Lower lobe of right lung (tissue), 2 donors: ENCODE data around the gene TCEANC2. TPM values are rescaled to one million over a fixed set of nuclear protein-coding genes. Genes with fewer than 3 reads are reported as not detected.

Source experiments
- ATAC-seq, 2 donors: fragments of 200-7000 bp; cut with Tn5 transposase; one replicate each; pipeline ENCODE4 v1.9.1; 2020 to 2022; ENCODE audit warnings: mild to moderate bottlenecking in 2 of 2, moderate library complexity in 2 of 2
- DNase-seq: peaks from one replicate; pipeline ENCODE4 v3.0.0-alpha.2; 2020
- H3K27ac ChIP-seq: fragments of 200-600 bp; one replicate; pipeline ENCODE4 v1.8.0; 2022
- H3K27me3 ChIP-seq: fragments of 200-600 bp; one replicate; pipeline ENCODE4 v1.8.0; 2022; ENCODE audit warnings: low read depth
- H3K36me3 ChIP-seq: fragments of 200-600 bp; one replicate; pipeline ENCODE4 v1.8.0; 2022; ENCODE audit warnings: mild to moderate bottlenecking
- H3K4me1 ChIP-seq: fragments of 200-600 bp; one replicate; pipeline ENCODE4 v1.8.0; 2022
- H3K4me3 ChIP-seq: fragments of 200-600 bp; one replicate; pipeline ENCODE4 v1.8.0; 2022; ENCODE audit warnings: mild to moderate bottlenecking
- H3K9me3 ChIP-seq: fragments of 200-600 bp; one replicate; pipeline ENCODE4 v1.8.0; 2022
- intact Hi-C: fragments of 100-400 bp; cut with DNase I; formaldehyde crosslinking; loops from one replicate; pipeline ENCODE4 v1.11.0; 2022
- total RNA-seq: library from RNA; stranded (reverse); fragmentation: NEBNext Ultra II Directional; extraction: Animal tissue kit (Norgen Biotek cat#: 25700); gene quantifications from one replicate; pipeline ENCODE4 v1.2.1, GENCODE V29; 2021
- TF ChIP-seq, protein P1 (sequence below): fragments of 200-600 bp; IDR thresholded peaks from one replicate; pipeline ENCODE4 v1.8.0; 2022; ENCODE audit warnings: antibody characterized with exemption, mild to moderate bottlenecking
- donor health status: DM: no; HTN: yes; CAD: no; lungs with severe emphysema.

Gene TCEANC2
- total RNA-seq, 1 donor from 2014 or later, result 5.3 TPM

DNA sequence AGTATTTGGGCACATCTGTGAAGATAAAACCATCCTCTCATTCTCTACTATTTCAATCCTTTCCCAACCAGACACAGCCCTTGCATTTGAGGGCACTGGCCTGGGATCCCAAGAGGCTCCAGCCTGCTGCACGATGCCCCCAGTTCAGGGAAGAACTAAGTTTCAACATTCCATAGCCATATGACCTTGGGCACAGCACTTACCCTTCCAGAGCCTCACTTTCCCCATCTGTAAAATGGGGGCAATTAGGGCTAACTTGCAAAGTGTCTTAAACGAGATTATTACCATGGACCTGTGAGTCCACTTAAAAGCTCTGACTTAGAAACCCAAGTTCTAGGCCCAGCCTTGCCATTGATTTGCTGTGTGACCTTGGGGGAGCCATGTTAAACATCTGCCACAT, 76.5 kb downstream of the TCEANC2 start:
- intact Hi-C loops, result no loop called here

DNA sequence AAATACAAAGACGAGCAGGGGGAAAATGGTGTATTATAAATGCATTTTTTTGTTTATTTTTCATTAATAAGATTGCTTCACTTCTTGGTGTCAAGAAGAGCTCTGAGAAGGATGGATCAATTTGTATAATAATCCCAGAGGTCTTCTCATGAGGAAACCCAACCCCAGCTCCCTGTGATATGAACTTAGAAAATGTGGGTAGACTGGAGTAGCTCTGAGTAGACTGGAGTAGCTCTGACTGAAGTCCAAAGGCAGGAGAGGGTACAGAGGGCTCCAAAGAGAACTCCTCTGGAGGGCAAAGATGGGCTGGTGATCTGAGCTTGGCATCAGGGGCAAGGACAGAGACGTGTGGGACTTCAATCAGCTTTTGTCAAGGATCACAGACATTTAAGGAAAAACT, 78.0 kb downstream of the TCEANC2 start:
- TF ChIP-seq, protein P1, sequence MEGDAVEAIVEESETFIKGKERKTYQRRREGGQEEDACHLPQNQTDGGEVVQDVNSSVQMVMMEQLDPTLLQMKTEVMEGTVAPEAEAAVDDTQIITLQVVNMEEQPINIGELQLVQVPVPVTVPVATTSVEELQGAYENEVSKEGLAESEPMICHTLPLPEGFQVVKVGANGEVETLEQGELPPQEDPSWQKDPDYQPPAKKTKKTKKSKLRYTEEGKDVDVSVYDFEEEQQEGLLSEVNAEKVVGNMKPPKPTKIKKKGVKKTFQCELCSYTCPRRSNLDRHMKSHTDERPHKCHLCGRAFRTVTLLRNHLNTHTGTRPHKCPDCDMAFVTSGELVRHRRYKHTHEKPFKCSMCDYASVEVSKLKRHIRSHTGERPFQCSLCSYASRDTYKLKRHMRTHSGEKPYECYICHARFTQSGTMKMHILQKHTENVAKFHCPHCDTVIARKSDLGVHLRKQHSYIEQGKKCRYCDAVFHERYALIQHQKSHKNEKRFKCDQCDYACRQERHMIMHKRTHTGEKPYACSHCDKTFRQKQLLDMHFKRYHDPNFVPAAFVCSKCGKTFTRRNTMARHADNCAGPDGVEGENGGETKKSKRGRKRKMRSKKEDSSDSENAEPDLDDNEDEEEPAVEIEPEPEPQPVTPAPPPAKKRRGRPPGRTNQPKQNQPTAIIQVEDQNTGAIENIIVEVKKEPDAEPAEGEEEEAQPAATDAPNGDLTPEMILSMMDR, result no peak
- DNase-seq, result no peak
- H3K27ac ChIP-seq, result no peak overlapping the region
- intact Hi-C loops, result no loop called here
- H3K4me3 ChIP-seq, result no peak overlapping the region
- H3K4me1 ChIP-seq, result no peaks in the 10 kb centered on the region
- no peak for ATAC-seq
- H3K27me3 ChIP-seq, result no peaks in the 10 kb centered on the region
- no peaks in the 10 kb centered on the region for H3K9me3 ChIP-seq
- H3K36me3 ChIP-seq, result no peaks in the 10 kb centered on the region

More for the DNA sequence above, 76.5 kb downstream of the TCEANC2 start:
- TF ChIP-seq, protein P1, result no peak
- Histone ChIP-seq H3K27me3 (no peaks in the 10 kb centered on the region), H3K4me1 (no peaks in the 10 kb centered on the region), H3K36me3 (no peaks in the 10 kb centered on the region), H3K4me3 (no peak overlapping the region), H3K27ac (no peak overlapping the region), H3K9me3 (no peaks in the 10 kb centered on the region)
- DNase-seq (no peak), ATAC-seq (no peak)

DNA sequence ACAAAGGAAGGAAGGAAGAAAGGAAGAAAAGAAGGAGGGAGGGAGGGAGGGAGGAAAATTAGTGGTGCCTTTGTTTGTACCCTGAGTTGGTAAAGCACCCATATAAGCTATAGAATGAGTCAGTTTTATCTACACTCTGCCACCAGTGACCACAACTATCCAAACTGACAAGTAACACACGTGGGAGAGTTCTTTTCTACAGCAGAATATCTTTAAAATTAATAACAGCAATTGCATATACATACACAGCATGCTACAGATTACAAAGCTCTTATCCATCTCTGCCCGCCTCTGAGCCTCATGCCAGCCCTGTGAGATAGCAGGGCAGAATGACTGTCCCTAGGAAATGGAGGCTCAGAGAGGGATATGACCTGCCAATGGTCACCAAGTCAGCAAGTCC, 79.1 kb downstream of the TCEANC2 start:
- no peaks in the 10 kb centered on the region for H3K36me3 ChIP-seq
- no peak for ATAC-seq
- no peaks in the 10 kb centered on the region for H3K9me3 ChIP-seq
- H3K27me3 ChIP-seq, result no peaks in the 10 kb centered on the region
- no peak overlapping the region for H3K4me3 ChIP-seq
- intact Hi-C loops, result no loop called here
- H3K4me1 ChIP-seq, result no peaks in the 10 kb centered on the region
- no peak overlapping the region for H3K27ac ChIP-seq
- TF ChIP-seq, protein P1, result no peak
- DNase-seq, result no peak

DNA sequence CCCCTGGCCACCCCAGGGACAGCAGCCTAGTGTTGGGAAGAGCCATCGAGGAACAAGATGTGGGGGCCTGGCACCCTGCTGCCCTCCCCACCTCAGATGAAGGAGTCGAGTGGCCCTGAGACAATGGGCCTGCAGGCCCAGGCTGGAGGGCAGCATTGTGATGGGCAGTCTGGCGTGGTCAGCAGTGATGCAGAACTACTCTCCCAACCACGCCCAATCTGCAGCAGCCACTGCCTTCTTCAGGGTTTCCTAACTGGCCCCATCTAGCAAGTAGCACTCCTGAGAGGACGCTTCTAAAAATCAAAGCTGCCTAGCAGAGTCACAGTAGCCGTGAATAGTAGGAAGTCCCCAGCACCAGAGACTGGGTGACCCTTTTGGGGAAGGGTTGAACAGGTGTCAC, 80.9 kb downstream of the TCEANC2 start:
- TF ChIP-seq, protein P1, result no peak
- Histone ChIP-seq H3K36me3 (no peaks in the 10 kb centered on the region), H3K9me3 (no peaks in the 10 kb centered on the region), H3K27me3 (no peaks in the 10 kb centered on the region), H3K4me3 (no peak overlapping the region), H3K27ac (no peak overlapping the region), H3K4me1 (no peaks in the 10 kb centered on the region)
- DNase-seq, result no peak
- intact Hi-C loops, result no loop called here
- no peak for ATAC-seq

DNA sequence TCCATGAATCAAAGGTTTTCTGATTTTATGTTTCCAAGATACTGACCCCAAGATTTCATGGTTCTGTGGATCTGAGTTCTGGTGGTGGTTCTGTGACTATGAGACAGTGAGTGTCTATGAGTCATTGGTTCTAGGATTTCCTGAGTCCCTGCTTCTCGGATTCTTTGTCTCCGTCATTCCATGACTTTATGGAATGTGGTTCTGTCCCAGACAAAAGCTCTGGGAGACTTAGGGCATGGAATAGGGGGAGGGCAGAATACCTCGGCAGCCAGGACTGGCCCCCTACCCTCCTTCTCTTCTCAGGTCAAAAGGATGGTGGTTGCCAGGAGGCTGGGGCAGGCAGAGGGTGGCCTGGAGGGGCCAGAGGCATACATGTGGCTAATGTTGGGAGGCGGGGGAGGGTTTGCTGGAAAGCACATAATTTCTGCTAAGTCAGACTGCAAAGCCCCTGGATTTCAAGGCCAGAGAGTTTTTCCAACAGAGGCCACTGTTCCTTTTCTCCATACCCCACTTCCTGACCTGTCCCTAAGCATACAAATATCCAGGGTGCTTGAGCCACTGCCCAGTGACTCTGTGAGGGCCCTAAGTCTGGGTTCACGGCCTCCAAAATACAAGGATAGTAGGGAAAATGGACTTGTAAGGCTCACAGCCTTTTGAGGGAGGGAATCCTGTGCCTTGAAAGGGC, 82.2 kb downstream of the TCEANC2 start:
- Histone ChIP-seq H3K27me3 (no peaks in the 10 kb centered on the region), H3K36me3 (no peaks in the 10 kb centered on the region), H3K27ac (no peak overlapping the region), H3K4me3 (no peak overlapping the region), H3K4me1 (no peaks in the 10 kb centered on the region), H3K9me3 (no peaks in the 10 kb centered on the region)
- intact Hi-C loops, result no loop called here
- no peak for DNase-seq
- no peak for ATAC-seq
- TF ChIP-seq, protein P1, result no peak
